Measurements from ENCODE around the gene POLL.

The POLL gene

DNA sequence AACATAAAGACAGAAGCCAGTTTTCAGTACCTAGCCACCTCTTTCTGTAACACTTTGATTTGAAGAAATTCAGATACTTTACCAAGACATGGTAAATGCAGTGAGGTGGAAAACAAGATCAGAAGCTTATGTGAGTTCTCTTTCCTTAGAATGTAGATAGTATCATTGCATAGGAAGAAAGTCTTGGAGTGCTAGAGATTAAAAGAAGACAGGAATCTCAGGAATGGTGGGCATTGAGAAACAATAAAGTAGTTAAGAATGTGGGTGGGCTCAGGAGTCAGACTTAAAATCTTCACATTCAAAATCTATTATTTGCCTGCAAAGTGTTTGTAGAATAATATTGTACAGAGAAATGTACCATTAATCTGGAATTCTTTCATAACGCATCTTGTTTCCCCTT is 58.9 kb downstream of the POLL start:
- no peak overlapping the region for H3K4me3 ChIP-seq (ENCODE audit: control insufficient read depth, low read depth, low read length)
- TF ChIP-seq, protein P1, sequence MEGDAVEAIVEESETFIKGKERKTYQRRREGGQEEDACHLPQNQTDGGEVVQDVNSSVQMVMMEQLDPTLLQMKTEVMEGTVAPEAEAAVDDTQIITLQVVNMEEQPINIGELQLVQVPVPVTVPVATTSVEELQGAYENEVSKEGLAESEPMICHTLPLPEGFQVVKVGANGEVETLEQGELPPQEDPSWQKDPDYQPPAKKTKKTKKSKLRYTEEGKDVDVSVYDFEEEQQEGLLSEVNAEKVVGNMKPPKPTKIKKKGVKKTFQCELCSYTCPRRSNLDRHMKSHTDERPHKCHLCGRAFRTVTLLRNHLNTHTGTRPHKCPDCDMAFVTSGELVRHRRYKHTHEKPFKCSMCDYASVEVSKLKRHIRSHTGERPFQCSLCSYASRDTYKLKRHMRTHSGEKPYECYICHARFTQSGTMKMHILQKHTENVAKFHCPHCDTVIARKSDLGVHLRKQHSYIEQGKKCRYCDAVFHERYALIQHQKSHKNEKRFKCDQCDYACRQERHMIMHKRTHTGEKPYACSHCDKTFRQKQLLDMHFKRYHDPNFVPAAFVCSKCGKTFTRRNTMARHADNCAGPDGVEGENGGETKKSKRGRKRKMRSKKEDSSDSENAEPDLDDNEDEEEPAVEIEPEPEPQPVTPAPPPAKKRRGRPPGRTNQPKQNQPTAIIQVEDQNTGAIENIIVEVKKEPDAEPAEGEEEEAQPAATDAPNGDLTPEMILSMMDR (IDR thresholded peaks at IDR 0.05; ENCODE audit: control insufficient read depth, insufficient read depth, low read depth, low read length, missing control alignments): no peak
- DNase-seq (ENCODE audit: low read depth): no peak
